HepG2 (cell line): ENCODE results near the gene SLC44A4. TPM values are rescaled to one million over a fixed set of nuclear protein-coding genes. Genes with fewer than 3 reads are reported as not detected.

ENCODE experiments used
- ATAC-seq: fragments of 200-7000 bp; cut with Tn5 transposase; 3 replicates; pipeline ENCODE4 v1.9.1; 2020; ENCODE audit warnings: mild to moderate bottlenecking, moderate library complexity
- BruUV-seq: library from RNA; stranded (reverse); fragments of 400-500 nt; replicated peaks from 2 replicates; lab custom pipeline; 2021; lab: Mats Ljungman, UMichigan
- CTCF ChIA-PET: fragments of 300-600 bp; formaldehyde crosslinking; extraction: SDS; loops from one replicate; lab custom pipeline; 2021; ENCODE audit warnings: low total read pairs, inconsistent platforms, low intra/inter-chr PET ratio; lab: Yijun Ruan, JAX
- POLR2A ChIA-PET: fragments of 350-600 bp; sonication (Branson Sonifier 250); formaldehyde crosslinking; loops from one replicate; lab custom pipeline; 2020; ENCODE audit warnings: antibody characterized with exemption, inconsistent platforms; lab: Yijun Ruan, JAX
- DNase-seq: peaks from one replicate; pipeline ENCODE4 v3.0.0-alpha.2; 2015; ENCODE audit warnings: low spot score
- FAIRE-seq: peaks from 3 replicates; lab custom pipeline; 2011; peaks lifted over from hg19 to GRCh38; lab: Jason Lieb, UNC
- H2AFZ ChIP-seq: one replicate; pipeline ENCODE4 v1.6.1; 2011; ENCODE audit warnings: low read length, inconsistent platforms
- H3K27ac ChIP-seq: fragments of 300-600 bp; 3 replicates; pipeline ENCODE4 v1.8.0; 2011; ENCODE audit warnings: mixed run types, mild to moderate bottlenecking, mixed read lengths, low read length, inconsistent platforms; ENCODE audit not compliant: insufficient read depth; ENCODE audit errors: extremely low read length
- H3K27me3 ChIP-seq, 2 experiments: fragments of 200-600 bp in 1 of 2; 2 replicates in 1 of 2; 3 replicates in 1 of 2; pipeline versions ENCODE4 v1.6.0 to v1.8.0; 2011; ENCODE audit warnings: low read length in 2 of 2, mild to moderate bottlenecking in 2 of 2, moderate library complexity in 2 of 2, inconsistent platforms in 1 of 2; ENCODE audit not compliant: insufficient read depth in 2 of 2, control insufficient read depth in 1 of 2
- H3K36me3 ChIP-seq, 2 experiments: fragments of 200-600 bp in 1 of 2; replicated peaks in 1 of 2; 2 replicates in 1 of 2; 3 replicates in 1 of 2; pipeline versions ENCODE4 v1.5.1 to v1.8.0; 2011; ENCODE audit warnings: low read length in 2 of 2, inconsistent platforms in 1 of 2; ENCODE audit not compliant: insufficient read depth in 2 of 2, control insufficient read depth in 1 of 2
- H3K4me1 ChIP-seq: 2 replicates; pipeline ENCODE4 v1.5.1; 2012; ENCODE audit warnings: low read length, inconsistent platforms; ENCODE audit not compliant: insufficient read depth
- H3K4me2 ChIP-seq: 2 replicates; pipeline ENCODE4 v1.6.0; 2011; ENCODE audit warnings: low read depth, low read length, inconsistent platforms
- H3K4me3 ChIP-seq, 3 experiments: fragments of 200-600 bp in 1 of 3; sonication (generic), shearing (Covaris generic) in 1 of 3; replicated peaks in 1 of 3; 2 replicates each; pipeline ENCODE4 v1.5.1; 2011 to 2016; ENCODE audit warnings: low read length in 3 of 3, inconsistent platforms in 2 of 3, low read depth in 2 of 3, mild to moderate bottlenecking in 2 of 3, control low read depth in 1 of 3, mixed read lengths in 1 of 3; ENCODE audit not compliant: insufficient read depth in 1 of 3
- H3K79me2 ChIP-seq: one replicate; pipeline ENCODE4 v1.6.1; 2011; ENCODE audit warnings: low read length, inconsistent platforms; ENCODE audit not compliant: insufficient read depth
- H3K9ac ChIP-seq: 2 replicates; pipeline ENCODE4 v1.6.0; 2011; ENCODE audit warnings: mild to moderate bottlenecking, low read depth, low read length, inconsistent platforms; ENCODE audit not compliant: insufficient read depth
- H3K9me3 ChIP-seq: 2 replicates; pipeline ENCODE4 v1.5.1; 2012; ENCODE audit warnings: mild to moderate bottlenecking, low read length
- H4K20me1 ChIP-seq: 2 replicates; pipeline ENCODE4 v1.6.0; 2011; ENCODE audit warnings: inconsistent platforms, mild to moderate bottlenecking, low read length, moderate library complexity; ENCODE audit not compliant: insufficient read depth
- ATRX ChIP-seq: sonication (generic); formaldehyde crosslinking; IDR thresholded peaks from 2 replicates; pipeline ENCODE4 v1.4.0; 2020; ENCODE audit warnings: missing genetic modification reagents, borderline replicate concordance
- ELF1 ChIP-seq: sonication (generic); formaldehyde crosslinking; IDR thresholded peaks from 2 replicates; pipeline ENCODE4 v1.4.0; 2020; ENCODE audit warnings: missing genetic modification reagents
- GATAD2A ChIP-seq: IDR thresholded peaks from 2 replicates; pipeline ENCODE4 v1.6.1; 2016
- HOXA3 ChIP-seq: sonication (generic); formaldehyde crosslinking; IDR thresholded peaks from 2 replicates; pipeline ENCODE4 v1.5.0; 2020; ENCODE audit warnings: missing genetic modification reagents
- POLR2A ChIP-seq, 2 experiments: IDR thresholded peaks; 2 replicates each; pipeline ENCODE4 v1.6.1; 2011; ENCODE audit warnings: low read depth in 2 of 2, low read length in 2 of 2, mild to moderate bottlenecking in 1 of 2, moderate library complexity in 1 of 2; ENCODE audit not compliant: insufficient read depth in 1 of 2
- SIX1 ChIP-seq: sonication (generic); formaldehyde crosslinking; IDR thresholded peaks from 2 replicates; pipeline ENCODE4 v1.4.0; 2020; ENCODE audit warnings: missing genetic modification reagents, borderline replicate concordance
- STAG1 ChIP-seq: sonication (generic); formaldehyde crosslinking; IDR thresholded peaks from 2 replicates; pipeline ENCODE4 v1.4.0; 2020; ENCODE audit warnings: missing genetic modification reagents
- ZNF639 ChIP-seq: conservative IDR thresholded peaks from 2 replicates; pipeline ENCODE4 v1.6.1; 2018; ENCODE audit warnings: missing genetic modification reagents
- WGBS: methylation state at CpG from one replicate; pipeline ENCODE4 v1.1.6; 2017; ENCODE audit warnings: low lambda C conversion rate; 5-methylcytosine and 5-hydroxymethylcytosine counted together
- in situ Hi-C: cut with HindIII; loops from 2 replicates; pipeline ENCODE4 v1.10.0; 2017; ENCODE audit warnings: low pct_unique_long_range_greater_than_20kb; ENCODE audit not compliant: extremely low pct_ligation_motif_present
- intact Hi-C: fragments of 100-400 bp; cut with micrococcal nuclease; formaldehyde crosslinking; loops from one replicate; pipeline ENCODE4 v1.10.0; 2022; ENCODE audit not compliant: unreplicated experiment
- polyA plus RNA-seq, 8 experiments: library from polyadenylated mRNA; depleted of rRNA in 3 of 8; stranded (reverse) in 7 of 8; unstranded in 1 of 8; fragments of >200 nt; fragmentation: Illumina TruSeq in 4 of 8; extraction: Trizol in 4 of 8; gene quantifications; 2 replicates each; pipeline versions ENCODE4 v1.2.1 to v1.2.3, GENCODE V29; 2011 to 2016; ENCODE audit warnings: low read depth in 4 of 8, missing spikeins in 1 of 8, mixed read lengths in 1 of 8; ENCODE audit not compliant: insufficient read depth in 1 of 8
- total RNA-seq, 5 experiments: library from RNA; depleted of rRNA; stranded (reverse); fragments of >200 nt; fragmentation: Illumina TruSeq; extraction: Trizol; gene quantifications; 2 replicates each; pipeline ENCODE4 v1.2.3, GENCODE V29; 2016; ENCODE audit warnings: low read depth in 1 of 5
- TF ChIP-seq, protein P1 (sequence below): sonication (generic); formaldehyde crosslinking; IDR thresholded peaks from 2 replicates; pipeline ENCODE4 v1.8.1; 2022; ENCODE audit warnings: mild to moderate bottlenecking, missing genetic modification reagents
- TF ChIP-seq, protein P2 (sequence below): sonication (generic); formaldehyde crosslinking; IDR thresholded peaks from 2 replicates; pipeline ENCODE4 v1.5.0; 2020; ENCODE audit warnings: mild to moderate bottlenecking, missing genetic modification reagents, moderate library complexity
- TF ChIP-seq, protein P3 (sequence below): sonication (generic); formaldehyde crosslinking; IDR thresholded peaks from 2 replicates; pipeline ENCODE4 v1.8.0; 2022; ENCODE audit warnings: missing genetic modification reagents, mild to moderate bottlenecking, inconsistent platforms, borderline replicate concordance

Gene SLC44A4
- total and polyA plus RNA-seq, 2 of the 13 experiments (the other 11 are each of a cell fraction or from before 2014, with no cell fraction given), result 3.5 to 5.9 TPM

DNA sequence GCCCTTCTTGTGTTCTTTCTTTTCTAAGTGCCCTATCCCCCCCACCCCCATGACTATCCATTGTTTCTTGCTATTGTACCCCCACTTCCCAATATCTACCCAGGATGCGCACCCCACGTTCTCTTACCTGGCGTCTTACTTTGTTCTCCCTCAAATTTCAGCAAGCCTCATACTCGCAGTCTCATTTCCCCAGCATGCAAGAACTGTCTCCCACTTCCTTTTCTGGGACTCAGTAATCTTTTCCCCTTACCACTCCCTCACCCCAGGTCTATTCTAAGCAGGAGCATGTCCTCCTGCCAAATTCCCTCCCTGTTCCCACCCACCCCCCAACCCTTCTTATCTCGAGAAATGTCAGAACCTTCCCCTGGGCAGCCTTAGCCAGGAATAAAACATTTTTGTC, 20.4 kb upstream of the SLC44A4 start:
- H3K79me2 ChIP-seq, result peaks cover 26% of the 10 kb centered on the region
- ChIA-PET CTCF (no interaction called here), POLR2A (interaction anchor here (0.6 to 5.6 kb wide), 8 partner anchors 8 to 1072 kb away, joined by 3 to 41 read pairs (median 11); partner anchors contain the start of genes C6orf47, CFB, HSPA1B and NEU1)
- no peaks in the 10 kb centered on the region for H3K9me3 ChIP-seq
- BruUV-seq, result no TSS peak
- in situ Hi-C loops, result no loop called here
- no peak overlapping the region for H2AFZ ChIP-seq
- ATAC-seq, result no peak
- no peak for FAIRE-seq
- DNase-seq, result no peak
- H4K20me1 ChIP-seq, result no peaks in the 10 kb centered on the region
- intact Hi-C loops, result loop anchor here (5.0 kb wide), 1 partner anchor 67 kb away; no protein-coding TSS in a partner anchor
- no peak overlapping the region; the same call in 1 of the 2 replicates for H3K9ac ChIP-seq
- no peak overlapping the region for H3K27ac ChIP-seq
- H3K4me2 ChIP-seq, result peak overlapping the region; percentile 98; the same call in 1 of the 2 replicates
- no peak overlapping the region for H3K4me3 ChIP-seq
- peaks cover 51% of the 10 kb centered on the region for H3K4me1 ChIP-seq
- 97% methylated on average over 5 of the region's 5 CpGs for WGBS
- TF ChIP-seq, protein P1, sequence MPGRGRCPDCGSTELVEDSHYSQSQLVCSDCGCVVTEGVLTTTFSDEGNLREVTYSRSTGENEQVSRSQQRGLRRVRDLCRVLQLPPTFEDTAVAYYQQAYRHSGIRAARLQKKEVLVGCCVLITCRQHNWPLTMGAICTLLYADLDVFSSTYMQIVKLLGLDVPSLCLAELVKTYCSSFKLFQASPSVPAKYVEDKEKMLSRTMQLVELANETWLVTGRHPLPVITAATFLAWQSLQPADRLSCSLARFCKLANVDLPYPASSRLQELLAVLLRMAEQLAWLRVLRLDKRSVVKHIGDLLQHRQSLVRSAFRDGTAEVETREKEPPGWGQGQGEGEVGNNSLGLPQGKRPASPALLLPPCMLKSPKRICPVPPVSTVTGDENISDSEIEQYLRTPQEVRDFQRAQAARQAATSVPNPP (CRISPR knock-in tag), result no peak
- TF ChIP-seq POLR2A (IDR thresholded peaks at IDR 0.05; ENCODE audit: insufficient read depth in 1 of 2, low read depth in 2 of 2, low read length in 2 of 2), result 0 out of 4 replicates have a peak, but pooled peaks of 1 of the 2 experiments have one; percentile 6
- H3K36me3 ChIP-seq, result peaks cover 6 to 8% of the 10 kb centered on the region in 2 experiments; a peak in 4 of 5 replicates
- peaks cover 0 to 7% of the 10 kb centered on the region in 2 experiments; a peak in 1 of 5 replicates for H3K27me3 ChIP-seq

DNA sequence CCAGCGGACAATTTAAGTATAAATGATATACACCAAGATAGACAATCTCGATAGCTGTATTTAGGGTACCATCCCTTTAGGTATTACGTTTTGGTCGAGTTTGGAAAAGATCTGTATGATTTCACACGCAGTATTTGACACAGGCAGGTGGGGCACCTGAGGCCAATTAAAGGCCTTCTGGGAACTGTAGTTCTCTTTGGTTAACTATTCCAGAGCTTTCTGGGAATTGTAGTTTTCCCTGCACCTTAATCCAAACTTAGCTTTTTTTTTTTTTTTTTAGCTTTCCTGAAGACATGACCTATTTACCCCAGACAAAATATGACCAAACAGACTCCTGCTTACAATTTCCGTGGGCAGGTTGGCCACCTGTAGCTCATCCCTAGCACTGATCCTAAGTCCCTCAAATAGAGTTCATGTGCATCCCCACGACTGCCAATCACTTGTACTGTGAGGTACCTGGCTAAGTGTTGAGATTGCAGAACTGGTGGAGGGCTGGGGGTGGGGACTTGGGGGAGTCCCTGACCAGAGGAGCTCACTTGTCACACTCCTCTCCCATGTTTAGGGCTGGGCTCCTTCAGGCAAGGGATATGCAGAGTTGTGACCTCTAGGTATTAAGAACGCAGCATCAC, 19.7 kb upstream of the SLC44A4 start:
- Histone ChIP-seq H3K79me2 (peaks cover 26% of the 10 kb centered on the region), H3K27ac (peak overlapping the region; percentile 73), H2AFZ (no peak overlapping the region), H3K9ac (peak overlapping the region; percentile 84), H3K4me1 (peaks cover 46% of the 10 kb centered on the region), H3K27me3 (peaks cover 0 to 7% of the 10 kb centered on the region in 2 experiments; a peak in 1 of 5 replicates), H4K20me1 (no peaks in the 10 kb centered on the region), H3K9me3 (no peaks in the 10 kb centered on the region), H3K4me2 (peak overlapping the region; percentile 98), H3K36me3 (peaks cover 6 to 13% of the 10 kb centered on the region in 2 experiments; a peak in 4 of 5 replicates), H3K4me3 (peak overlapping the region; percentile 89 to 100 (median 96))
- 21% methylated on average over 8 of the region's 8 CpGs for WGBS
- CTCF ChIA-PET, result no interaction called here
- DNase-seq, result peak; percentile 63
- no TSS peak for BruUV-seq
- peak; percentile 91 for FAIRE-seq
- peak; percentile 61 for ATAC-seq
- in situ Hi-C loops (no loop called here), intact Hi-C loops (loop anchor here (1.0 to 5.0 kb wide), 3 partner anchors 47 to 66 kb away; no protein-coding TSS in a partner anchor)
- POLR2A ChIA-PET, result interaction anchor here (0.6 to 4.7 kb wide), 23 partner anchors 9 to 1073 kb away, joined by 3 to 41 read pairs (median 7); partner anchors contain the start of genes C2, C6orf47, CFB and CLIC1
- TF ChIP-seq ZNF639 (CRISPR knock-in tag) (no peak), HOXA3 (CRISPR knock-in tag) (peak; percentile 46; the same call in 1 of the 2 replicates), SIX1 (CRISPR knock-in tag) (peak; percentile 16; the same call in 1 of the 2 replicates), STAG1 (CRISPR knock-in tag) (0 out of 2 replicates have a peak, but pooled peaks have one; percentile 17), ELF1 (CRISPR knock-in tag) (no peak), ATRX (CRISPR knock-in tag) (no peak), GATAD2A (no peak)
- TF ChIP-seq, protein P2, sequence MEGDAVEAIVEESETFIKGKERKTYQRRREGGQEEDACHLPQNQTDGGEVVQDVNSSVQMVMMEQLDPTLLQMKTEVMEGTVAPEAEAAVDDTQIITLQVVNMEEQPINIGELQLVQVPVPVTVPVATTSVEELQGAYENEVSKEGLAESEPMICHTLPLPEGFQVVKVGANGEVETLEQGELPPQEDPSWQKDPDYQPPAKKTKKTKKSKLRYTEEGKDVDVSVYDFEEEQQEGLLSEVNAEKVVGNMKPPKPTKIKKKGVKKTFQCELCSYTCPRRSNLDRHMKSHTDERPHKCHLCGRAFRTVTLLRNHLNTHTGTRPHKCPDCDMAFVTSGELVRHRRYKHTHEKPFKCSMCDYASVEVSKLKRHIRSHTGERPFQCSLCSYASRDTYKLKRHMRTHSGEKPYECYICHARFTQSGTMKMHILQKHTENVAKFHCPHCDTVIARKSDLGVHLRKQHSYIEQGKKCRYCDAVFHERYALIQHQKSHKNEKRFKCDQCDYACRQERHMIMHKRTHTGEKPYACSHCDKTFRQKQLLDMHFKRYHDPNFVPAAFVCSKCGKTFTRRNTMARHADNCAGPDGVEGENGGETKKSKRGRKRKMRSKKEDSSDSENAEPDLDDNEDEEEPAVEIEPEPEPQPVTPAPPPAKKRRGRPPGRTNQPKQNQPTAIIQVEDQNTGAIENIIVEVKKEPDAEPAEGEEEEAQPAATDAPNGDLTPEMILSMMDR, result peak; percentile 34; the same call in 1 of the 2 replicates
- TF ChIP-seq, protein P3, sequence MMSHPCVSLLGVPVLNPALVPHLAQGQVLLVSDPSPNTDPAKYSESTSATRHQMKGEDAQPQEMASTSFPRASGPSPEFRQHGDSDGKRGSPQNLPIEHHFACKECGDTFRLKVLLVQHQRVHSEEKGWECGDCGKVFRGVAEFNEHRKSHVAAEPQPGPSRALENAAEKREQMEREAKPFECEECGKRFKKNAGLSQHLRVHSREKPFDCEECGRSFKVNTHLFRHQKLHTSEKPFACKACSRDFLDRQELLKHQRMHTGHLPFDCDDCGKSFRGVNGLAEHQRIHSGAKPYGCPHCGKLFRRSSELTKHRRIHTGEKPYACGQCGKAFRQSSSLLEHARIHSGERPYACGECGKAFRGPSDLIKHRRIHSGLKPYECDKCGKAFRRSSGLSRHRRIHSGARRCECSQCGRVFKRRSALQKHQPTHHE, result no peak
